ENCODE measurements around the gene C12orf57. TPM values are rescaled to one million over a fixed set of nuclear protein-coding genes. Genes with fewer than 3 reads are reported as not detected.

Gene C12orf57
- total and polyA plus RNA-seq, 2 of the 13 experiments (the other 11 are each of a cell fraction or from before 2014, with no cell fraction given) = 84.0 to 287 TPM

DNA sequence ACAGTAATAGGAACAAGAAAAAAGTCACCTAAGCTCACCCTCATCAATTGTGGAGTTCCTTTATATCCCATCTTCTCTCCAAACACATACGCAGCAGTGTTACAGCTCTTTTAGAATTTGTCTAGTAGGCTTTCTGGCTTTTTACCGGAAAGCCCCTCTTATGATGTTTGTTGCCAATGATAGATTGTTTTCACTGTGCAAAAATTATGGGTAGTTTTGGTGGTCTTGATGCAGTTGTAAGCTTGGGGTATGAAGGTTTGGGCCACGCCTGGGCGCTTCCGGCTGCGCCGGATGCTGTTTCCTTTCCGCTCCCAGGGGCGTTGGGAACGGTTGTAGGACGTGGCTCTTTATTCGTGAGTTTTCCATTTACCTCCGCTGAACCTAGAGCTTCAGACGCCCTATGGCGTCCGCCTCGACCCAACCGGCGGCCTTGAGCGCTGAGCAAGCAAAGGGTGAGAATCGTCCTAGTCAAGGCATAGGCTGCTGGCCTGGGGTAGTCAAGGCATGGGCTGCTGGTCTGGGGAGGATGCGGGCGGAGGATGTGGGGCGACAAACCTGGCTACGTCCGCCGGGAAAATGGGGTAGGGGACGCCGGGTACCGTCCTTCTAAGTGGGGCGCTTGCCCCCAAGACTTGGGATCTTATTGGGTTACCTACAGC is at the start of gene C12orf57, which contains the start of gene RNU7-1 (continued):
- TF ChIP-seq, protein P1, sequence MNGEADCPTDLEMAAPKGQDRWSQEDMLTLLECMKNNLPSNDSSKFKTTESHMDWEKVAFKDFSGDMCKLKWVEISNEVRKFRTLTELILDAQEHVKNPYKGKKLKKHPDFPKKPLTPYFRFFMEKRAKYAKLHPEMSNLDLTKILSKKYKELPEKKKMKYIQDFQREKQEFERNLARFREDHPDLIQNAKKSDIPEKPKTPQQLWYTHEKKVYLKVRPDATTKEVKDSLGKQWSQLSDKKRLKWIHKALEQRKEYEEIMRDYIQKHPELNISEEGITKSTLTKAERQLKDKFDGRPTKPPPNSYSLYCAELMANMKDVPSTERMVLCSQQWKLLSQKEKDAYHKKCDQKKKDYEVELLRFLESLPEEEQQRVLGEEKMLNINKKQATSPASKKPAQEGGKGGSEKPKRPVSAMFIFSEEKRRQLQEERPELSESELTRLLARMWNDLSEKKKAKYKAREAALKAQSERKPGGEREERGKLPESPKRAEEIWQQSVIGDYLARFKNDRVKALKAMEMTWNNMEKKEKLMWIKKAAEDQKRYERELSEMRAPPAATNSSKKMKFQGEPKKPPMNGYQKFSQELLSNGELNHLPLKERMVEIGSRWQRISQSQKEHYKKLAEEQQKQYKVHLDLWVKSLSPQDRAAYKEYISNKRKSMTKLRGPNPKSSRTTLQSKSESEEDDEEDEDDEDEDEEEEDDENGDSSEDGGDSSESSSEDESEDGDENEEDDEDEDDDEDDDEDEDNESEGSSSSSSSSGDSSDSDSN (CRISPR knock-in tag; IDR thresholded peaks at IDR 0.05) = peak; percentile 67; the same call in 1 of the 2 replicates
- TF ChIP-seq ZEB1 (IDR thresholded peaks at IDR 0.05; ENCODE audit: insufficient replicate concordance, low read depth) (peak; percentile 32), DNMT3B (CRISPR knock-in tag; conservative IDR thresholded peaks at IDR 0.05) (no peak), HNRNPH1 (optimal IDR thresholded peaks at IDR 0.05; ENCODE audit: low read depth, low read length) (peak; percentile 97), TFE3 (CRISPR knock-in tag; IDR thresholded peaks at IDR 0.05) (peak; percentile 82), GFI1 (CRISPR knock-in tag; IDR thresholded peaks at IDR 0.05; ENCODE audit: borderline replicate concordance) (0 out of 2 replicates have a peak, but pooled peaks have one; percentile 9), RBFOX2 (IDR thresholded peaks at IDR 0.05; ENCODE audit: low read depth, low read length) (peak; percentile 91), ZNF430 (CRISPR knock-in tag; IDR thresholded peaks at IDR 0.05) (peak; percentile 44; the same call in 1 of the 2 replicates), DPF2 (CRISPR knock-in tag; IDR thresholded peaks at IDR 0.05; ENCODE audit: borderline replicate concordance, low read depth) (peak; percentile 27; the same call in 1 of the 2 replicates), TCF7L2 (IDR thresholded peaks at IDR 0.05; ENCODE audit: low read depth, low read length) (no peak), SIX4 (CRISPR knock-in tag; IDR thresholded peaks at IDR 0.05) (peak; percentile 64; the same call in 1 of the 2 replicates), NBN (conservative IDR thresholded peaks at IDR 0.05) (no peak), KAT7 (CRISPR knock-in tag; IDR thresholded peaks at IDR 0.05; ENCODE audit: borderline replicate concordance) (no peak; the same call in 1 of the 2 replicates), EHMT2 (IDR thresholded peaks at IDR 0.05; ENCODE audit: borderline replicate concordance, low read depth, low read length) (no peak), TEAD3 (CRISPR knock-in tag; optimal IDR thresholded peaks at IDR 0.05; ENCODE audit: borderline replicate concordance) (peak; percentile 27), ZNF614 (CRISPR knock-in tag; IDR thresholded peaks at IDR 0.05; ENCODE audit: borderline replicate concordance) (peak; percentile 94), ZNF20 (CRISPR knock-in tag; IDR thresholded peaks at IDR 0.05) (0 out of 2 replicates have a peak, but pooled peaks have one; percentile 59)
- TF ChIP-seq, protein P2, sequence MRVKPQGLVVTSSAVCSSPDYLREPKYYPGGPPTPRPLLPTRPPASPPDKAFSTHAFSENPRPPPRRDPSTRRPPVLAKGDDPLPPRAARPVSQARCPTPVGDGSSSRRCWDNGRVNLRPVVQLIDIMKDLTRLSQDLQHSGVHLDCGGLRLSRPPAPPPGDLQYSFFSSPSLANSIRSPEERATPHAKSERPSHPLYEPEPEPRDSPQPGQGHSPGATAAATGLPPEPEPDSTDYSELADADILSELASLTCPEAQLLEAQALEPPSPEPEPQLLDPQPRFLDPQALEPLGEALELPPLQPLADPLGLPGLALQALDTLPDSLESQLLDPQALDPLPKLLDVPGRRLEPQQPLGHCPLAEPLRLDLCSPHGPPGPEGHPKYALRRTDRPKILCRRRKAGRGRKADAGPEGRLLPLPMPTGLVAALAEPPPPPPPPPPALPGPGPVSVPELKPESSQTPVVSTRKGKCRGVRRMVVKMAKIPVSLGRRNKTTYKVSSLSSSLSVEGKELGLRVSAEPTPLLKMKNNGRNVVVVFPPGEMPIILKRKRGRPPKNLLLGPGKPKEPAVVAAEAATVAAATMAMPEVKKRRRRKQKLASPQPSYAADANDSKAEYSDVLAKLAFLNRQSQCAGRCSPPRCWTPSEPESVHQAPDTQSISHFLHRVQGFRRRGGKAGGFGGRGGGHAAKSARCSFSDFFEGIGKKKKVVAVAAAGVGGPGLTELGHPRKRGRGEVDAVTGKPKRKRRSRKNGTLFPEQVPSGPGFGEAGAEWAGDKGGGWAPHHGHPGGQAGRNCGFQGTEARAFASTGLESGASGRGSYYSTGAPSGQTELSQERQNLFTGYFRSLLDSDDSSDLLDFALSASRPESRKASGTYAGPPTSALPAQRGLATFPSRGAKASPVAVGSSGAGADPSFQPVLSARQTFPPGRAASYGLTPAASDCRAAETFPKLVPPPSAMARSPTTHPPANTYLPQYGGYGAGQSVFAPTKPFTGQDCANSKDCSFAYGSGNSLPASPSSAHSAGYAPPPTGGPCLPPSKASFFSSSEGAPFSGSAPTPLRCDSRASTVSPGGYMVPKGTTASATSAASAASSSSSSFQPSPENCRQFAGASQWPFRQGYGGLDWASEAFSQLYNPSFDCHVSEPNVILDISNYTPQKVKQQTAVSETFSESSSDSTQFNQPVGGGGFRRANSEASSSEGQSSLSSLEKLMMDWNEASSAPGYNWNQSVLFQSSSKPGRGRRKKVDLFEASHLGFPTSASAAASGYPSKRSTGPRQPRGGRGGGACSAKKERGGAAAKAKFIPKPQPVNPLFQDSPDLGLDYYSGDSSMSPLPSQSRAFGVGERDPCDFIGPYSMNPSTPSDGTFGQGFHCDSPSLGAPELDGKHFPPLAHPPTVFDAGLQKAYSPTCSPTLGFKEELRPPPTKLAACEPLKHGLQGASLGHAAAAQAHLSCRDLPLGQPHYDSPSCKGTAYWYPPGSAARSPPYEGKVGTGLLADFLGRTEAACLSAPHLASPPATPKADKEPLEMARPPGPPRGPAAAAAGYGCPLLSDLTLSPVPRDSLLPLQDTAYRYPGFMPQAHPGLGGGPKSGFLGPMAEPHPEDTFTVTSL (CRISPR knock-in tag; IDR thresholded peaks at IDR 0.05; ENCODE audit: borderline replicate concordance) = peak; percentile 69; the same call in 1 of the 2 replicates
- TF ChIP-seq, protein P3, sequence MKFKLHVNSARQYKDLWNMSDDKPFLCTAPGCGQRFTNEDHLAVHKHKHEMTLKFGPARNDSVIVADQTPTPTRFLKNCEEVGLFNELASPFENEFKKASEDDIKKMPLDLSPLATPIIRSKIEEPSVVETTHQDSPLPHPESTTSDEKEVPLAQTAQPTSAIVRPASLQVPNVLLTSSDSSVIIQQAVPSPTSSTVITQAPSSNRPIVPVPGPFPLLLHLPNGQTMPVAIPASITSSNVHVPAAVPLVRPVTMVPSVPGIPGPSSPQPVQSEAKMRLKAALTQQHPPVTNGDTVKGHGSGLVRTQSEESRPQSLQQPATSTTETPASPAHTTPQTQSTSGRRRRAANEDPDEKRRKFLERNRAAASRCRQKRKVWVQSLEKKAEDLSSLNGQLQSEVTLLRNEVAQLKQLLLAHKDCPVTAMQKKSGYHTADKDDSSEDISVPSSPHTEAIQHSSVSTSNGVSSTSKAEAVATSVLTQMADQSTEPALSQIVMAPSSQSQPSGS (CRISPR knock-in tag; IDR thresholded peaks at IDR 0.05) = peak; percentile 91
